ENCODE measurements around the gene TRIM66.

Gene TRIM66

GRCh38 chr11:8652140-8652539 is 30.3 kb downstream of the TRIM66 start:
- DNase-seq, result no peak

- no peak for DNase-seq
These were observed 32.0 kb downstream of the TRIM66 start for GRCh38 chr11:8650401-8650990.

GRCh38 chr11:8649361-8649760 is 33.1 kb downstream of the TRIM66 start:
- no peak for DNase-seq

GRCh38 chr11:8646873-8647272 is 35.6 kb downstream of the TRIM66 start:
- no peak for DNase-seq

- DNase-seq, result no peak
These were observed 40.1 kb downstream of the TRIM66 start for GRCh38 chr11:8642196-8642841.

- DNase-seq, result no peak
These were observed 41.1 kb downstream of the TRIM66 start for GRCh38 chr11:8641332-8641731.

GRCh38 chr11:8640267-8640906 is 42.1 kb downstream of the TRIM66 start:
- DNase-seq, result no peak

GRCh38 chr11:8639655-8640054 is 42.8 kb downstream of the TRIM66 start:
- DNase-seq, result no peak

GRCh38 chr11:8638300-8638699 is 44.2 kb downstream of the TRIM66 start:
- no peak for DNase-seq

GRCh38 chr11:8636127-8636526 is 46.3 kb downstream of the TRIM66 start:
- no peak for DNase-seq

- no peak for DNase-seq
These were observed 48.0 kb downstream of the TRIM66 start for GRCh38 chr11:8634498-8634897.

GRCh38 chr11:8631395-8632118 is 50.9 kb downstream of the TRIM66 start:
- no peak for DNase-seq

- no peak for DNase-seq
These were observed 57.8 kb downstream of the TRIM66 start for GRCh38 chr11:8624698-8625097.

- no peak for DNase-seq
These were observed 61.3 kb downstream of the TRIM66 start for GRCh38 chr11:8621147-8621546.

- no peak for DNase-seq
These were observed 65.4 kb downstream of the TRIM66 start for GRCh38 chr11:8617063-8617462.

GRCh38 chr11:8615291-8616032 is 67.0 kb downstream of the TRIM66 start:
- DNase-seq, result no peak

GRCh38 chr11:8614497-8614896 is 68.0 kb downstream of the TRIM66 start:
- no peak for DNase-seq

- DNase-seq, result no peak
These were observed 69.4 kb downstream of the TRIM66 start for GRCh38 chr11:8613036-8613435.

GRCh38 chr11:8612522-8612921 is 69.9 kb downstream of the TRIM66 start:
- no peak for DNase-seq

- no peak for DNase-seq
These were observed 71.8 kb downstream of the TRIM66 start for GRCh38 chr11:8610532-8611116.

GRCh38 chr11:8608652-8609051 is 73.8 kb downstream of the TRIM66 start:
- no peak for DNase-seq

- no peak for DNase-seq
These were observed 76.4 kb downstream of the TRIM66 start for GRCh38 chr11:8605971-8606563.
